ENCODE measurements around the gene WDR89.

GRCh38 chr14:63604626-63605025, 37.0 kb downstream of the WDR89 start:
- TF ChIP-seq CTCF (IDR thresholded peaks at IDR 0.05) (no peak), EP300 (IDR thresholded peaks at IDR 0.05) (no peak)

Data from ovary (tissue), 3 donors.